HG02973 (cell line): ENCODE data around the gene SPIC.

Source experiments
- ATAC-seq: cut with Tn5 transposase; IDR thresholded peaks from one replicate; pipeline ENCODE4 v1.9.1; 2021; ENCODE audit warnings: moderate library complexity; ENCODE audit not compliant: unreplicated experiment

The SPIC gene

GRCh38 chr12:101527682-101528081 is 52.5 kb downstream of the SPIC start:
- ATAC-seq, result no peak

DNA sequence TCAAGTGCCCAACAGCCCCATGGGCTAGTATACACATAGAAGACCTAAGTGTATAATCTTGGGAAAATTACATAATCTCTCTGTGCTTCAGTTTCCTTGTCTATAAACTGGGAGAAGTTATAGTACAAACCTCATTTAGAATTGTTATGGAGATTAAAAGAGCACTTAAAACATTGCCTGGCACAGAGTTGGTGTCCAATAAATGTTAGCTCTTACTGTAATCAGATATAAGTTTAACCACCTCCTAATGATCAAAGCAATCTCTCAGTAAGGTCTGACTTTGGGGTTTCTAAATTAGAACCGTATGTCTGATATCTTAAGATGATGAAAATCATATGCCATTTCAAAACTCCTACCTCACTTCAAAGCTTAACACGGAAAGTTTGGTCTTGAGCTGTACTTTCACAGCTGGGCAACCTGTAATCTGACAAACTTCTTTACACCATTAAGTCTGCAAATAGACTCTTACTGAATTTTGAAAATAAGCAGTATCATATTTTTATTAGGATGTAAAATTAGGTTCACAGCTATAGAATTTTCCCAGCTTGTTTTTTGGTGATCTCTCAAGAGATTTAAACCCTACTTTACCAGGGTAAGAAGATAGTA is 61.0 kb downstream of the SPIC start:
- ATAC-seq, result no peak
